ENCODE data around the gene ME2. TPM values are rescaled to one million over a fixed set of nuclear protein-coding genes. Genes with fewer than 3 reads are reported as not detected.
"Not testable (repeated sequence)": the region's sequence is repeated elsewhere in the genome, so short reads cannot be mapped to it uniquely, and the experiment has no call there.

ME2 gene
- total RNA-seq, 2 donors from 2014 or later = 72.8 to 74.4 TPM

DNA sequence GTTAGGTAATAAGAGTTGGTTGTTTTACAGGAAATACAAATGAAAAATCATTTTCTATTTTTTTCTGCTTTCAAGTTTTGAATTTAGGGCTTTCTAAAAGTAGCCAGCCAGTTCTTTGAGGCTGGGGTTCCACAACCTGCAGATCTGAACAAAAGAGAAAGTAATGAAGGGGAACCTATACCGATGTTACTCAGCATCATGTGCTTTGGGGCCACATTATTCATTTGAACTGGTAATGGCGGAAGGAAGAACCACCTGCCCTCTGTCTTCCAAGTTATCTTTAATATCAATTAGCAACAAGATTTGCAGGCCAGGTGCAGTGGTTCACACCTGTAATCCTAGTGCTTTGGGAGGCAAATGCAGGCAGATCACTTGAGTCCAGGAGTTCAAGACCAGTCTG lies 46.2 kb upstream of the ME2 start:
- TF ChIP-seq, protein P1, sequence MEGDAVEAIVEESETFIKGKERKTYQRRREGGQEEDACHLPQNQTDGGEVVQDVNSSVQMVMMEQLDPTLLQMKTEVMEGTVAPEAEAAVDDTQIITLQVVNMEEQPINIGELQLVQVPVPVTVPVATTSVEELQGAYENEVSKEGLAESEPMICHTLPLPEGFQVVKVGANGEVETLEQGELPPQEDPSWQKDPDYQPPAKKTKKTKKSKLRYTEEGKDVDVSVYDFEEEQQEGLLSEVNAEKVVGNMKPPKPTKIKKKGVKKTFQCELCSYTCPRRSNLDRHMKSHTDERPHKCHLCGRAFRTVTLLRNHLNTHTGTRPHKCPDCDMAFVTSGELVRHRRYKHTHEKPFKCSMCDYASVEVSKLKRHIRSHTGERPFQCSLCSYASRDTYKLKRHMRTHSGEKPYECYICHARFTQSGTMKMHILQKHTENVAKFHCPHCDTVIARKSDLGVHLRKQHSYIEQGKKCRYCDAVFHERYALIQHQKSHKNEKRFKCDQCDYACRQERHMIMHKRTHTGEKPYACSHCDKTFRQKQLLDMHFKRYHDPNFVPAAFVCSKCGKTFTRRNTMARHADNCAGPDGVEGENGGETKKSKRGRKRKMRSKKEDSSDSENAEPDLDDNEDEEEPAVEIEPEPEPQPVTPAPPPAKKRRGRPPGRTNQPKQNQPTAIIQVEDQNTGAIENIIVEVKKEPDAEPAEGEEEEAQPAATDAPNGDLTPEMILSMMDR (conservative IDR thresholded peaks at IDR 0.05) = no peak
- WGBS, 2 experiments (ENCODE audit: insufficient coverage in 1 of 2, insufficient read length in 1 of 2) = 89 to 94% methylated on average over 1 to 2 of the region's 2 CpGs
- no peak overlapping the region for H3K4me3 Mint-ChIP-seq
- peaks cover 2% of the 10 kb centered on the region for H3K4me1 Mint-ChIP-seq
- Histone ChIP-seq H3K27ac (ENCODE audit: low read depth, low read length) (no peak overlapping the region), H3K4me3 (ENCODE audit: low read length) (no peak overlapping the region), H3K4me1 (ENCODE audit: control insufficient read depth, insufficient read depth, low read length) (no peaks in the 10 kb centered on the region), H3K27me3 (ENCODE audit: control insufficient read depth, insufficient read depth, low read length, poor library complexity, severe bottlenecking) (no peaks in the 10 kb centered on the region), H3K9me3 (ENCODE audit: control insufficient read depth, low read length) (no peaks in the 10 kb centered on the region), H3K9ac (ENCODE audit: extremely low read depth, low read length, poor library complexity, severe bottlenecking) (no peak overlapping the region), H3K36me3 (ENCODE audit: control insufficient read depth, insufficient read depth, low read length) (no peaks in the 10 kb centered on the region)
- no peak for DNase-seq
- no peaks in the 10 kb centered on the region for H3K9me3 Mint-ChIP-seq
- H3K27me3 Mint-ChIP-seq (ENCODE audit: insufficient read depth) = no peaks in the 10 kb centered on the region
- no peaks in the 10 kb centered on the region for H3K36me3 Mint-ChIP-seq (ENCODE audit: low read depth)
- H3K27ac Mint-ChIP-seq = no peak overlapping the region

DNA sequence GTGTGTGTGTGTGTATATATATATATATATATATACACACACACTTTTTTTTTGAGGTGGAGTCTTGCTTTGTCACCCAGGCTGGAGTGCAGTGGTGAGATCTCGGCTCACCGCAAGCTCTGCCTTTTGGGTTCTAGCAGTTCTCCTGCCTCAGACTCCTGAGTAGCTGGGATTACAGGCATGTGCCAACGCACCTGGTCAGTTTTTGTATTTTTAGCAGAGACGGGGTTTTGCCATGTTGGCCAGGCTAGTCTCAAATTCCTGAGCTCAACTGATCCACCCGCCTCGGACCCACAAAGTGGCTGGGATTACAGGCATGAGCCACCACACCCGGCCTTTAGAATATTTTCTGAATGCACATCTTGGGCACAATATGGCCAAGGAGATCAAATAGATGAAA lies 45.4 kb upstream of the ME2 start:
- not testable (repeated sequence) for H3K4me1 ChIP-seq (ENCODE audit: control insufficient read depth, insufficient read depth, low read length); H3K27ac ChIP-seq (ENCODE audit: low read depth, low read length); H3K9me3 Mint-ChIP-seq; H3K36me3 Mint-ChIP-seq (ENCODE audit: low read depth); H3K27ac Mint-ChIP-seq; H3K36me3 ChIP-seq (ENCODE audit: control insufficient read depth, insufficient read depth, low read length); DNase-seq; H3K9ac ChIP-seq (ENCODE audit: extremely low read depth, low read length, poor library complexity, severe bottlenecking); H3K9me3 ChIP-seq (ENCODE audit: control insufficient read depth, low read length); H3K27me3 ChIP-seq (ENCODE audit: control insufficient read depth, insufficient read depth, low read length, poor library complexity, severe bottlenecking); H3K4me3 Mint-ChIP-seq; H3K27me3 Mint-ChIP-seq (ENCODE audit: insufficient read depth); H3K4me3 ChIP-seq (ENCODE audit: low read length); H3K4me1 Mint-ChIP-seq
- 94 to 98% methylated on average over 5 to 7 of the region's 7 CpGs for WGBS, 2 experiments (ENCODE audit: insufficient coverage in 1 of 2, insufficient read length in 1 of 2)

DNA sequence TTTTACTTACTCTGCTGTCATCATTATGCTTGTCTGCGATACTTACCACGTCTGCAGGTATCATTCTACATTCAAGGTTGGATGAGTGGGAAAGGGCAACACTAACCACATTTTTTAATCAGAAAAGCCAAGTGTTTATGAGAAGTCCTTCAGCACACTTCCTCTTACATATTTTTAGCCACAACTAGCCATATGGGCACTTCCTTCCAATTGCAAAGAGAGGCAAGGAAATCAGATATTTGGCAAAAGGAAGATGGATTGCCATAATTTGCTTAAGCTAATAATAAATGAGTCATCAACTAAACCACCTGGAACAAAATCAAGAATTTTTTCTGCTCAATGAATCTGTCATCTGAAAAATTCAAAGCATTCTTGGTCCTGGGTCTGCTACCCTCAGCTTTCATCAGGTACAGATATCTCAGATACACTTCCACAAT lies 42.4 kb upstream of the ME2 start:
- 94% methylated on average over 2 of the region's 2 CpGs; no CpG with 5 or more reads in 1 of the 2 experiments for WGBS, 2 experiments (ENCODE audit: insufficient coverage in 1 of 2, insufficient read length in 1 of 2)
- no peaks in the 10 kb centered on the region for H3K36me3 Mint-ChIP-seq (ENCODE audit: low read depth)
- no peak for DNase-seq
- TF ChIP-seq, protein P1 (conservative IDR thresholded peaks at IDR 0.05) = no peak
- Histone ChIP-seq H3K9ac (ENCODE audit: extremely low read depth, low read length, poor library complexity, severe bottlenecking) (no peak overlapping the region), H3K9me3 (ENCODE audit: control insufficient read depth, low read length) (no peaks in the 10 kb centered on the region), H3K27ac (ENCODE audit: low read depth, low read length) (no peak overlapping the region), H3K27me3 (ENCODE audit: control insufficient read depth, insufficient read depth, low read length, poor library complexity, severe bottlenecking) (no peaks in the 10 kb centered on the region), H3K36me3 (ENCODE audit: control insufficient read depth, insufficient read depth, low read length) (no peaks in the 10 kb centered on the region), H3K4me1 (ENCODE audit: control insufficient read depth, insufficient read depth, low read length) (peaks cover 4% of the 10 kb centered on the region), H3K4me3 (ENCODE audit: low read length) (no peak overlapping the region)
- no peak overlapping the region for H3K4me3 Mint-ChIP-seq
- H3K4me1 Mint-ChIP-seq = peaks cover 3% of the 10 kb centered on the region
- no peaks in the 10 kb centered on the region for H3K9me3 Mint-ChIP-seq
- no peaks in the 10 kb centered on the region for H3K27me3 Mint-ChIP-seq (ENCODE audit: insufficient read depth)
- H3K27ac Mint-ChIP-seq = no peak overlapping the region

DNA sequence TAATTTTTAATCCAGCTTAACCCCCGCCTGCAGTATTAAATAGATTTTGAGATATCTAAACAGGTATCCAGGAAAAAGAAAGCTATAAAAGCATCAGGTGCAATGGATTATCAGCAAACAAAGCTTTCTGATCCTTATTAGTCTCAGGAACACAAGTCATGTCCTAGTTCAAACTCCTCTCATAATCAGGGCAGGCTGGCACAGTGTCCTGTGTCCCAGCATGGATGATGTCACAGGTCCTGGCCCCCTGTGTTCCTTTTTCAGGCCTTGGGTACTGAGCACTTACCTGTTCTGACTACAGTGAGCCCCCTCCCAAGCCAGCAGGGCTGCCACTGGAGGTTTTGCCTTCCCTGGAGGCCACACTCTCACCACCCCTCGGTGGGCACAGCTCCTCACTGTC lies 39.6 kb upstream of the ME2 start:
- H3K4me3 Mint-ChIP-seq = no peak overlapping the region
- TF ChIP-seq, protein P1 (conservative IDR thresholded peaks at IDR 0.05) = no peak
- H3K4me1 Mint-ChIP-seq = peaks cover 9% of the 10 kb centered on the region
- H3K4me3 ChIP-seq (ENCODE audit: low read length) = no peak overlapping the region
- H3K4me1 ChIP-seq (ENCODE audit: control insufficient read depth, insufficient read depth, low read length) = peaks cover 4% of the 10 kb centered on the region
- H3K27ac Mint-ChIP-seq = no peak overlapping the region
- no peaks in the 10 kb centered on the region for H3K27me3 ChIP-seq (ENCODE audit: control insufficient read depth, insufficient read depth, low read length, poor library complexity, severe bottlenecking)
- no peak for DNase-seq
- H3K27me3 Mint-ChIP-seq (ENCODE audit: insufficient read depth) = no peaks in the 10 kb centered on the region
- no peaks in the 10 kb centered on the region for H3K36me3 Mint-ChIP-seq (ENCODE audit: low read depth)
- no peaks in the 10 kb centered on the region for H3K36me3 ChIP-seq (ENCODE audit: control insufficient read depth, insufficient read depth, low read length)
- H3K9me3 Mint-ChIP-seq = no peaks in the 10 kb centered on the region
- no peak overlapping the region for H3K9ac ChIP-seq (ENCODE audit: extremely low read depth, low read length, poor library complexity, severe bottlenecking)
- 94 to 100% methylated on average over 2 of the region's 2 CpGs for WGBS, 2 experiments (ENCODE audit: insufficient coverage in 1 of 2, insufficient read length in 1 of 2)
- no peak overlapping the region for H3K27ac ChIP-seq (ENCODE audit: low read depth, low read length)
- no peaks in the 10 kb centered on the region for H3K9me3 ChIP-seq (ENCODE audit: control insufficient read depth, low read length)
